Measurements from ENCODE around the gene EIF2B2. TPM values are rescaled to one million over a fixed set of nuclear protein-coding genes. Genes with fewer than 3 reads are reported as not detected.

The EIF2B2 gene
- total and polyA plus RNA-seq, 2 experiments from 2014 or later, result 39.2 to 40.5 TPM

- no peak for TF ChIP-seq CTCF (conservative IDR thresholded peaks at IDR 0.05; ENCODE audit: low read depth in 2 of 2)
- no peak for TF ChIP-seq ETS1 (IDR thresholded peaks at IDR 0.05)
- TF ChIP-seq EZH2phosphoT487 (IDR thresholded peaks at IDR 0.05; ENCODE audit: unreplicated experiment), result no peak
- TF ChIP-seq STAT1 (IDR thresholded peaks at IDR 0.05; ENCODE audit: unreplicated experiment), result no peak
- H3K9me3 Mint-ChIP-seq, result no peaks in the 10 kb centered on the region; the same call in 1 of the 3 replicates
- H3K27me3 Mint-ChIP-seq (ENCODE audit: insufficient read depth, low read depth, poor library complexity), result peaks cover 5% of the 10 kb centered on the region
- Histone ChIP-seq H3K4me2 (no peak overlapping the region), H3K79me2 (replicated peaks; ENCODE audit: insufficient read depth) (peaks cover 3% of the 10 kb centered on the region), H3K9me2 (ENCODE audit: insufficient read depth) (no peaks in the 10 kb centered on the region), H3K27ac (ENCODE audit: low read depth) (no peak overlapping the region), H2AFZ (no peak overlapping the region), H3K27me3 (ENCODE audit: insufficient read depth) (no peaks in the 10 kb centered on the region), H3K4me1 (ENCODE audit: insufficient read depth) (no peaks in the 10 kb centered on the region), H3K4me3 (0 out of 2 replicates have a peak overlapping the region, but pooled peaks have one; percentile 65), H3F3A (replicated peaks; ENCODE audit: low read depth) (no peaks in the 10 kb centered on the region), H3K36me3 (ENCODE audit: insufficient read depth) (no peaks in the 10 kb centered on the region), H4K20me1 (replicated peaks; ENCODE audit: insufficient read depth) (no peaks in the 10 kb centered on the region; the same call in 1 of the 2 replicates)
- ATAC-seq (no peak; the same call in 2 of the 3 replicates), DNase-seq (ENCODE audit: low spot score) (peak; percentile 29)
- no peaks in the 10 kb centered on the region for H3K36me3 Mint-ChIP-seq (ENCODE audit: low read depth)
- H3K27ac Mint-ChIP-seq, result peak overlapping the region; percentile 87; the same call in 1 of the 2 replicates
- H3K4me1 Mint-ChIP-seq, result no peaks in the 10 kb centered on the region; the same call in 2 of the 3 replicates
- H3K4me3 Mint-ChIP-seq, result peak overlapping the region; percentile 82
Observed at GRCh38 chr14:75051556-75051899, 48.8 kb downstream of the EIF2B2 start.

GRCh38 chr14:75053396-75054291 lies 50.9 kb downstream of the EIF2B2 start:
- no peak overlapping the region for H3K4me3 Mint-ChIP-seq
- H3F3A ChIP-seq (replicated peaks; ENCODE audit: low read depth), result no peaks in the 10 kb centered on the region
- H3K4me2 ChIP-seq, result no peak overlapping the region
- no peak for TF ChIP-seq REST (IDR thresholded peaks at IDR 0.05; ENCODE audit: unreplicated experiment)
- no peak for TF ChIP-seq POLR2AphosphoS5 (IDR thresholded peaks at IDR 0.05; ENCODE audit: low read depth)
- no peak for TF ChIP-seq ZNF462 (CRISPR knock-in tag; IDR thresholded peaks at IDR 0.05)

More at GRCh38 chr14:75053396-75054291, 50.9 kb downstream of the EIF2B2 start:
- no peaks in the 10 kb centered on the region; the same call in 1 of the 2 replicates for H4K20me1 ChIP-seq (replicated peaks; ENCODE audit: insufficient read depth)
- H3K79me2 ChIP-seq (replicated peaks; ENCODE audit: insufficient read depth), result peaks cover 3% of the 10 kb centered on the region
- no peaks in the 10 kb centered on the region for H3K9me2 ChIP-seq (ENCODE audit: insufficient read depth)
- H3K27me3 ChIP-seq (ENCODE audit: insufficient read depth), result no peaks in the 10 kb centered on the region
- no peaks in the 10 kb centered on the region; the same call in 2 of the 3 replicates for H3K4me1 Mint-ChIP-seq
- no peak overlapping the region for H3K27ac ChIP-seq (ENCODE audit: low read depth)
- no peaks in the 10 kb centered on the region for H3K4me1 ChIP-seq (ENCODE audit: insufficient read depth)
- H3K36me3 Mint-ChIP-seq (ENCODE audit: low read depth), result peaks cover 4% of the 10 kb centered on the region; the same call in 1 of the 3 replicates
- H3K9me3 Mint-ChIP-seq, result no peaks in the 10 kb centered on the region; the same call in 1 of the 3 replicates
- DNase-seq (ENCODE audit: low spot score) (no peak), ATAC-seq (no peak)
- no peak overlapping the region for H3K27ac Mint-ChIP-seq
- H3K36me3 ChIP-seq (ENCODE audit: insufficient read depth), result no peaks in the 10 kb centered on the region
- no peak overlapping the region for H2AFZ ChIP-seq
- no peak overlapping the region for H3K4me3 ChIP-seq
- peaks cover 5% of the 10 kb centered on the region for H3K27me3 Mint-ChIP-seq (ENCODE audit: insufficient read depth, low read depth, poor library complexity)

Data from GM23338 (cell line).